Activated CD4-positive, alpha-beta T cell treated with anti-CD3 and anti-CD28 coated beads for 4 hours (primary cell): ENCODE measurements around the gene FSTL4.
"Not testable (repeated sequence)": the region's sequence is repeated elsewhere in the genome, so short reads cannot be mapped to it uniquely, and the experiment has no call there.

Experiments
- DNase-seq, 2 donors: peaks; one replicate each; pipeline ENCODE4 v3.0.0-alpha.2; 2020

Gene FSTL4

DNA sequence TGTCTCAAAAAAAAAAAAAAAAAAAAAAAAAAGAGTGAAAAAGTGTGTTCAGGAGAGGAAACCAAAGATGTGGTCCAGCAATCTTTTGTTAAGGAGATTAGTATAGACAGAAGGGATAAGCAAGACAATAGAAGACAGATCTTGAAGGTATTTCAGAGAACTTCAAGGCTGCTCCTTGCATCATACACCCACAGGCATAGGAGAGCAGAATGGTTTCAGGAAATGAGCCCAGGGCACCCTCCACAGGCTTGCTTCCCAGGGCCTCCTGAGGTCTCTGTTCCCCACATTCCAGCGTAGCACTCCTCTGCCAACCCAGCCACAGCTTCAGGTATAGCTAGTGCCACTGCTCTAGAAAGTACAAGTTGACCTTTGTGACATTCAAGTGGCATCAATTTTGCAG is 65.8 kb downstream of the FSTL4 start:
- no peak for DNase-seq

DNA sequence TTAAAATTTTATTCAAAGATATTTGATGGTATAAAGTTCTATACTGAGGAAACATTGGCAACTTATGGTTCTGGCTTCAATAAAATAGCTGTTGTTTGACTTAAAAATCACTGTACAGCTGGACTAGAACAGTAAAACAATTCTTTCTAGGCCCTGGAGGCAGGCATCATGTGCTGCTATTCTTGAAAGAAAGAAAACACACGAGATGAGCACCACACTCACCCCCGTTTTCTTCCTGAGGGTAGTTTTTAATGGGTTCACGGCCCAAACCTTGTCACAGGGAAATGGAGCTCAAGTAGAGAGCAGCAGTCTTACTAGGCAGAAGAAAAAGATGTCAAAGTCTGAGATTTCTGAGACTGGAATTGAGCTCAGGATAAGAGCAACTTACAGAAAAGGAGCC is 68.0 kb downstream of the FSTL4 start:
- DNase-seq, result no peak

GRCh38 chr5:133539818-133540217 is 72.5 kb downstream of the FSTL4 start:
- no peak for DNase-seq

- DNase-seq, result no peak
Observed at GRCh38 chr5:133538718-133539117, 73.6 kb downstream of the FSTL4 start.

DNA sequence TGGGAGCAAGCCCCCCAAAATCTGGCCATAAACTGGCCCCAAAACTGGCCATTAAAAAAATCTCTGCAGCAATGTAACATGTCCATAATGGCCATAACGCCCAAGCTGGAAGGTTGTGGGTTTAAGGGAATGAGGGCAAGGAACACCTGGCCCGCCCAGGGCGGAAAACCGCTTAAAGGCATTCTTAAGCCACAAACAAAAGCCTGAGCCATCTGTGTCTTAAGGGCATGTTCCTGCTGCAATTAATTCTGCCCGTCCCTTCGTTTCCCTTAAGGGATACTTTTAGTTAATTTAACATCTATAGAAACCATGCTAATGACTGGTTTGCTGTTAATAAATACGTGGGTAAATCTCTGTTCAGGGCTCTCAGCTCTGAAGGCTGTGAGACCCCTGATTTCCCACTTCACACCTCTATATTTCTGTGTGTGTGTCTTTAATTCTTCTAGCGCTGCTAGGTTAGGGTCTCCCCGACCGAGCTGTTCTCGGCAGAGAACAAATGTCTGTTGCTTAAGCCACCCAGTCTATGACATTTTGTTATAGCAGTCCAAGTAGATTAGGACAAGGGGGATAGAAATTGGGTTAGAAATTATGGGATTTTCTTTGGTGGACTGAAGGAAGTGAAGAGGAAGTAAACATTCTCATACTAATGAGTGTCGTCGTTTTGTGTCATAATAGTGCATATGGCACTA is 77.0 kb downstream of the FSTL4 start:
- DNase-seq, result not testable (repeated sequence)

GRCh38 chr5:133534566-133534965 is 77.8 kb downstream of the FSTL4 start:
- DNase-seq, result no peak

DNA sequence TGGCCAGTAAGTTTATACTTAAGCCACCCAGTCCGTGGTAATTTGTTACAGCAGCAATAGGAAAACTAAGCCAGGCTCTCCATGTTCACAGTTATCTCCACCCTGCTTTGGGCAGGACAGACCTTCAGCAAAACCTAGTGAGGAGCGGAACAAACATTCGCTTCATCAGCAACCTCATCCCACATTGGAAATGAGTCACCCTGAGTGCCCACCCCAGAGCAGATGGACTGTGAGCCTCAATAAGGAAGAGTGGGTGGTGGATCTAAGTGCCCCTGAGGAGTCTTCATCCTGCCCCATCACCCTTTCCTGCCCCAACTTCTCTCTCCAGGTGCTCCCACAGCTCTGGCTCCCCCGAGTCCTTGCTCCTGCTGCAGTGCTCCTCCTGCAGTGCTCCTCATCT is 78.8 kb downstream of the FSTL4 start:
- DNase-seq, result no peak

DNA sequence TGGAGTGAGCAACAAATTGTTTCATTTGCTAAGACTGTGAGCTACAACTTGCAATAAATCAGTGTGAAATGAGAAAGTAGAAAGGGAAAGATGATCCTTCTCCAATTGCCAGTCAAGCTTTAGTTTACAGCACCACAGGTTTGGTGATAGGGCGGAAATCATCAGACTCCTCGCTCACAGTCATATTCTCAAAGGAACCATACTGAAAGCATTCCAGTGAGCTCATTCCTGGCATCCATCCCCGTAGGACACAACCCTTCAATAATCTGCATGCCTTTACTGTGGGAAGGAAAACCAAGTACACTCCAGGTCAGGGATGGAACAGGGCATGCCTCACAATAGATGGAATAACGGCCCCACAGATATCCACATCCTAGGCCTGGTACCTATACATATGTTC is 80.7 kb downstream of the FSTL4 start:
- no peak for DNase-seq

DNA sequence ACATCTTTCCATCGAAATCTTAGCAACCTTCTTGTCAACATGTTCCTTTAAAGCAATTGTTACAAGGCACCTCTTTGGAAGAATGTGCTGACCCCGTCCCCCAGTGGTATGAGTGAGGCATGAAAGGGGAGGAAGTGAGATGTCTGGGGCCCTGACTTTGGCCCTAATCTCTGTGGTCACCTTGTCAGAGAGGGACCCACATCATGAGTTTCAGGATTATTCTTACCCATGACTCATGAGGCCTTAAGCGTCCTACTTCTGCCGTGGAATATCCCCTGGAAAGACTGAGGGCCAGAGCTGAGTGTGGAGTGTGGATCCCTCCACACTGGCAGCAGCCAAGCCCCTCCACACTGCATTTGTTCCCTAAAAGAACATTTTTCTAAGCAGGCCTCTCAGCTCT is 81.2 kb downstream of the FSTL4 start:
- DNase-seq, result no peak

DNA sequence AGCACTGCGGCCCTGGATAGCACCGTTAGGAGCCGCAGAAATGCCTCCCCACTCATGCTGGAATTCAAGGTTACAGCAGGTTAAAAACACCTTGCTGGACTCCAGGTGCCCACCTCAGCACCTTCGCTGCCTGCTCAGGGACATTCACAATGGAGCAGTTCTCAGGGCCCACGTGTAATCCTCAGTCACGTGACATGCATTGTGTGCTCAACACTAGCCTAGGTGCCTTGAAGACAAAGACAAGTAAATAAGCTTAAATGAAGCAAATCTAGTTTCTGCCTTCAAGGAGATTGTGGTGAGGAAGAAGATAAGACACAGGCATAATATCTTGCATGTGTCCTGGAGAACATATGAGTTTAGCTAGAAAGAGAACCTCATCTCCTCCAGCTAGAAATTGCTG is 82.1 kb downstream of the FSTL4 start:
- DNase-seq, result no peak

DNA sequence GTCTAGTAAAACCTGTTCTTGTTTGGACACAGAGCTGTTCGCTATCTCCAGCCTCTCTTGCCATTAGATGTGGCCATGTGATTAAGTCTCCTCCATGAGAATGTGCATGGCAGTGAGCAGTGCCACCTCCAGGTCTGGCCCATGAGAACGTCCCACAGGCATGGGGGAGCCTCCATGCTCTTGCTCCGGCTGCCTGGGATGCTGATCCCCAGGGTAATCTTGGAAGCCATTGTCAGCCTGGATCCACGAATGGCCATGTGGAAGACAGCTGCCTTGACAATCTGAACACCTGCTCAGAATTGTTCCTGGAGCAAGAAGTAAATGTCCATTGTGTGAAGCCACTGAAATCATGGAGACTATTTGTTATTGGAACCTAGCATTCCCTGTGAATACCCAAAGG is 83.5 kb downstream of the FSTL4 start:
- DNase-seq, result no peak

GRCh38 chr5:133527311-133527710 is 85.0 kb downstream of the FSTL4 start:
- DNase-seq, result no peak

DNA sequence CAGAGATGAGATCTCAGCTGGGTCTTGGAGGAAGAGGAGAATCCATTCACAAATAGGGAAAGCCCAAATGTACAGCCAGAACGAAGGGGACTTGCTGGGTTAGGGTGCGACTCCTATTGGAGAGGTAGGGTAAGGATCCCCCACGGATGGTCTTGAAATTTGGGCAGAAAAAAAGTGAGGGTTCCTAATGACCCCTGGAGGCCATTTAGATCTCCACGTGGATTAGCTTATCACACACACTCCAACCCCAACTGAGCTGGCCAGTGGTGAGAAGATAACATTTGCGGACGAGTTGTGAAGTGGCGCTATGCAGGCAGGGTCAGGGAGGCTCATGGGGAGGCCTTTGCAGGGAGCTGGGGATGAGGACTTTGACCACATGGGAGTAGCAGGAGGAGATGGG is 86.0 kb downstream of the FSTL4 start:
- DNase-seq, result no peak

DNA sequence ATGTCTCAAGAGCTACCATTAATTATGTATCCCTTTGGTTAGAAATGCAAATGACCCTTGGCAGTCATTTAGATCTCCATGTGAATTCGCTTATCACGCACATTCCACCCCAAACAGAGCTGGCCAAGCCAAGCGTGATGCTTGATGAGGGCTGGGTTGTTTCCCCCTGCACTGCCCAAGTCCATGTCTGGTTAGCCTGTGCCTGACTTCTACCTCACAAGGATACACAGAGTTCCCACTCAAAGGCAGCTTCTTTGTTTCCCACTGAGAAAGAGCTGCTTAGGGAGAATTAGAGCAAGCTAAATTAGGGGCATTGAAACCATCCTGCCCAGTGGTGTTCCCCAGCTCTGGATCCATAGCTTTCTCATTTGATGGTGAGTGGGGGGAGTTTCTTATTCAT is 87.2 kb downstream of the FSTL4 start:
- no peak for DNase-seq

GRCh38 chr5:133524666-133525065 is 87.7 kb downstream of the FSTL4 start:
- no peak for DNase-seq

GRCh38 chr5:133523961-133524586 is 88.3 kb downstream of the FSTL4 start:
- DNase-seq, result no peak

- no peak for DNase-seq
Observed at GRCh38 chr5:133523013-133523658, 89.2 kb downstream of the FSTL4 start.

GRCh38 chr5:133521801-133522200 is 90.5 kb downstream of the FSTL4 start:
- no peak for DNase-seq

- no peak for DNase-seq
Observed at GRCh38 chr5:133520991-133521706, 91.2 kb downstream of the FSTL4 start.

- no peak for DNase-seq
Observed at GRCh38 chr5:133520062-133520461, 92.3 kb downstream of the FSTL4 start.

DNA sequence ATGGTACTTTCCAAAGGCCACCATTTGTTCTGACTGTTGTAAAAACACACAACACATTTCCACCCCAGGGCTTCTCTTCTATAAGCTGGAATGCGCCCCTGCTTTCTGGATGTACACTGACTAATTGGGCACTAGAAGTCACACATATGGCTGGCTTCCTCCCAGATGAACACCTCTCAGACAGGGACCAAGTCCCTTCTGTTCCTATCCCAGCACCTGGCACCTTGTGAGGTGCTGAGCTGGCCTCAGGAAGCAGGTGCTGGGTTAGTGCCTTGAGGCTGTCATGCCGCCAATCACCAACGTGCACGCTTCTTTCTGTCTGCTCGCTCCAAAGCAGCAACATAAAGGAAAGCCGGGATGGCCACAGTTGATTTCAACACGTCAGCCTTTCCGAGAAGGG is 93.2 kb downstream of the FSTL4 start:
- no peak for DNase-seq

DNA sequence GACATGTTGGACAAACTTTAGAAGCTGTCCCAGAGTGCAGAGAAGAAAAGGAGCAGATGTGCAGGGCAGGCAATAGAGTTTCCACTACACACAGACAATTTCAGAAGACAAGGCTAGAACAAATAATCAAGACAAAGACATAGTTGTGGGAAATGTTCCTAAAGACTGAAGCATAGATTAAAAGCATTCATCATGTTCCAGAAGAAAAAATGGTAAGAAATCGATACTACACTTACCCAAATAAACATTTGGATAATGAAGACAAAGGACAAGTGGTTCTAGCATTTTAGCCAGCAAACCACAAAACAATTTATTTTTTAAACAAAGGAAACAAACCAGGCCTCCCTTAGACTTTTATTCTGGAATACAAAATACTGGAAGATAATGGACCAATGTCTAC is 97.9 kb downstream of the FSTL4 start:
- no peak for DNase-seq

- no peak for DNase-seq
Observed at GRCh38 chr5:133512896-133513295, 99.4 kb downstream of the FSTL4 start.
